OCI-LY7 (cell line): Measurements from ENCODE around the gene PCDHGB2.

Experiments
- CTCF ChIP-seq: fragments of 200-600 bp; sonication (generic); conservative IDR thresholded peaks from 2 replicates; pipeline ENCODE4 v1.5.1; 2014; ENCODE audit warnings: mild to moderate bottlenecking, antibody characterized with exemption, low read length, moderate library complexity, mixed read lengths
- EZH2phosphoT487 ChIP-seq: fragments of 200-600 bp; sonication (generic); IDR thresholded peaks from 2 replicates; pipeline ENCODE4 v1.6.1; 2018; ENCODE audit warnings: low read depth, borderline replicate concordance, mild to moderate bottlenecking, mixed run types, antibody characterized with exemption, low read length, moderate library complexity, mixed read lengths

DNA sequence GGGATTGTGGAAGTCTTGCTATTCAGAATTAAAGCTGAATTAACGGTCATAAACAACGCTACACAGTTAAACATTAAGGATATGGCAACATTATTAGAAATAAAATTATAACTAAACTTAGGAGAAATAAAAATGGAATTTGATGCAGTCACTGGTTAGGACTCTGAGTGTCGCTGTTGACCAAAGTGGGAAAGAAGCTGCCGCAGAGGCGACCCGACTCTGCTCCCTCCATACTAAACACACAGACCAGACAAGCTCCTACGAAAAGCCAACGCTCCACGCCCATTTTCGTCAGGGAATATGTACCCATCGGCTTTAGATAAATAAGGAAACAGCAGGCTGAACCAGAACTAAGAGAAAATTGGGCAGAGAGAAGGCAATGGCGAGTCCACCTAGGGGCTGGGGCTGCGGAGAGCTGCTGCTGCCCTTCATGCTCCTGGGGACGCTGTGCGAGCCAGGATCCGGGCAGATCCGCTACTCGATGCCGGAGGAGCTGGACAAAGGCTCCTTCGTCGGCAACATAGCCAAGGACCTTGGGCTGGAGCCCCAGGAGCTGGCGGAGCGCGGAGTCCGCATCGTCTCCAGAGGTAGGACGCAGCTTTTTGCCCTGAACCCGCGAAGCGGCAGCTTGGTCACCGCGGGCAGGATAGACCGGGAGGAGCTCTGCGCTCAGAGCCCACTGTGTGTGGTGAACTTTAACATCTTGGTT is 4.3 kb downstream of the PCDHGB2 start, which contains the start of gene PCDHGA5:
- TF ChIP-seq EZH2phosphoT487 (no peak), CTCF (peak; percentile 54)
